ENCODE results near the gene C1orf53.
"Not testable (repeated sequence)": the region's sequence is repeated elsewhere in the genome, so short reads cannot be mapped to it uniquely, and the experiment has no call there.

Gene C1orf53

GRCh38 chr1:197902454-197903195, at the start of gene C1orf53:
C1orf53 (plus strand) TSS chr1:197902630; CDS start chr1:197902650, 20 bp downstream.
- DNase-seq = peak; percentile 76

GRCh38 chr1:197855751-197856150, 46.7 kb upstream of the C1orf53 start:
- not testable (repeated sequence) for DNase-seq

GRCh38 chr1:197857477-197857876, 45.0 kb upstream of the C1orf53 start:
- DNase-seq = no peak

GRCh38 chr1:197859024-197859423, 43.4 kb upstream of the C1orf53 start:
- no peak for DNase-seq

GRCh38 chr1:197862221-197862620, 40.2 kb upstream of the C1orf53 start:
- no peak for DNase-seq

GRCh38 chr1:197862671-197863070, 39.8 kb upstream of the C1orf53 start:
- no peak for DNase-seq

GRCh38 chr1:197865809-197866208, 36.6 kb upstream of the C1orf53 start:
- DNase-seq = no peak

- no peak for DNase-seq
Measured at GRCh38 chr1:197868751-197869489, 33.5 kb upstream of the C1orf53 start.

- DNase-seq = no peak
Measured at GRCh38 chr1:197869490-197870077, 32.8 kb upstream of the C1orf53 start.

- DNase-seq = no peak
Measured at GRCh38 chr1:197876894-197877293, 25.5 kb upstream of the C1orf53 start.

- not testable (repeated sequence) for DNase-seq
Measured at GRCh38 chr1:197880385-197880784, 22.0 kb upstream of the C1orf53 start.

- DNase-seq = not testable (repeated sequence)
Measured at GRCh38 chr1:197882241-197882640, 20.2 kb upstream of the C1orf53 start.

- no peak for DNase-seq
Measured at GRCh38 chr1:197884173-197884572, 18.3 kb upstream of the C1orf53 start.

GRCh38 chr1:197890936-197891335, 11.5 kb upstream of the C1orf53 start:
- DNase-seq = no peak

- DNase-seq = no peak
Measured at GRCh38 chr1:197892684-197893083, 9.7 kb upstream of the C1orf53 start.

GRCh38 chr1:197896301-197896700, 6.1 kb upstream of the C1orf53 start:
- no peak for DNase-seq

GRCh38 chr1:197899037-197899436, 3.4 kb upstream of the C1orf53 start:
- DNase-seq = no peak

GRCh38 chr1:197902131-197902453, 338 bp upstream of the C1orf53 start:
- DNase-seq = no peak

- no peak for DNase-seq
Measured at GRCh38 chr1:197903196-197903514, 725 bp downstream of the C1orf53 start.

GRCh38 chr1:197904126-197904787, 1.8 kb downstream of the C1orf53 start:
- no peak for DNase-seq

GRCh38 chr1:197905699-197906351, 3.4 kb downstream of the C1orf53 start:
- no peak for DNase-seq

GRCh38 chr1:197907846-197908616, 5.6 kb downstream of the C1orf53 start:
- no peak for DNase-seq

Measured in stimulated activated naive CD4-positive, alpha-beta T cell treated with Interleukin-2 at 50 U/mL for 16 hours (primary cell).